Measurements from ENCODE around the gene MFSD2B. TPM values are rescaled to one million over a fixed set of nuclear protein-coding genes. Genes with fewer than 3 reads are reported as not detected.

The MFSD2B gene
- polyA plus RNA-seq, 5 donors = 3.1 to 5.7 (median 5.1) TPM

- DNase-seq = peak; percentile 19 to 24
Observed at GRCh38 chr2:24050041-24050979, 40.4 kb downstream of the MFSD2B start.

- DNase-seq = no peak
Observed at GRCh38 chr2:24051833-24052232, 41.9 kb downstream of the MFSD2B start.

GRCh38 chr2:24052951-24053350 lies 43.1 kb downstream of the MFSD2B start:
- no peak for DNase-seq

GRCh38 chr2:24054366-24055010 lies 44.6 kb downstream of the MFSD2B start:
- no peak for DNase-seq

GRCh38 chr2:24055750-24056149 lies 45.9 kb downstream of the MFSD2B start:
- DNase-seq = no peak

- DNase-seq = no peak
Observed at GRCh38 chr2:24058564-24059271, 48.8 kb downstream of the MFSD2B start.

- no peak for DNase-seq
Observed at GRCh38 chr2:24065341-24065740, 55.5 kb downstream of the MFSD2B start.

GRCh38 chr2:24072259-24072658 lies 62.4 kb downstream of the MFSD2B start:
- no peak for DNase-seq

GRCh38 chr2:24073816-24074215 lies 63.9 kb downstream of the MFSD2B start:
- DNase-seq = no peak

GRCh38 chr2:24075259-24075658 lies 65.4 kb downstream of the MFSD2B start:
- no peak for DNase-seq

Other genes starting within 250 kb of the MFSD2B start
- gene ATAD2B, start 83.0 kb upstream of the MFSD2B start, polyA plus RNA-seq (ENCODE audit: insufficient read depth in 1 of 5, insufficient read length in 5 of 5, low replicate concordance in 1 of 5) = 10 to 100 TPM; 16.7 to 28.7 (median 27.4) TPM
- 10 to 100 TPM; 16.5 to 25.6 (median 21.0) TPM for gene UBXN2A, start 69.6 kb upstream of the MFSD2B start, polyA plus RNA-seq (ENCODE audit: insufficient read depth in 1 of 5, insufficient read length in 5 of 5, low replicate concordance in 1 of 5)
- gene WDCP, start 37.3 kb downstream of the MFSD2B start, polyA plus RNA-seq (ENCODE audit: insufficient read depth in 1 of 5, insufficient read length in 5 of 5, low replicate concordance in 1 of 5) = 10 to 100 TPM; 11.6 to 18.2 (median 15.3) TPM
- 10 to 100 TPM; 14.3 to 16.4 (median 15.1) TPM for gene FKBP1B, start 39.7 kb downstream of the MFSD2B start, polyA plus RNA-seq (ENCODE audit: insufficient read depth in 1 of 5, insufficient read length in 5 of 5, low replicate concordance in 1 of 5)
- gene SF3B6, start 66.2 kb downstream of the MFSD2B start, polyA plus RNA-seq (ENCODE audit: insufficient read depth in 1 of 5, insufficient read length in 5 of 5, low replicate concordance in 1 of 5) = 100 to 1,000 TPM; 116 to 164 (median 138) TPM
- 10 to 100 TPM; 49.6 to 78.6 (median 65.0) TPM for gene TP53I3, start 74.7 kb downstream of the MFSD2B start, polyA plus RNA-seq (ENCODE audit: insufficient read depth in 1 of 5, insufficient read length in 5 of 5, low replicate concordance in 1 of 5)
- gene PFN4, start 113.2 kb downstream of the MFSD2B start, polyA plus RNA-seq (ENCODE audit: insufficient read depth in 1 of 5, insufficient read length in 5 of 5, low replicate concordance in 1 of 5) = 1 to 10 TPM; 2.3 to 3.7 (median 3.2) TPM
- gene FAM228B, start 113.4 kb downstream of the MFSD2B start, polyA plus RNA-seq (ENCODE audit: insufficient read depth in 1 of 5, insufficient read length in 5 of 5, low replicate concordance in 1 of 5) = 10 to 100 TPM; 22.2 to 30.6 (median 27.3) TPM
- 1 to 10 TPM; 1.1 to 3.4 (median 1.6) TPM for gene FAM228A, start 165.0 kb downstream of the MFSD2B start, polyA plus RNA-seq (ENCODE audit: insufficient read depth in 1 of 5, insufficient read length in 5 of 5, low replicate concordance in 1 of 5)

Data from right lung (tissue), 5 donors.